HCT116 (cell line): Measurements from ENCODE around the gene TGM4. TPM values are rescaled to one million over a fixed set of nuclear protein-coding genes. Genes with fewer than 3 reads are reported as not detected.

Source experiments
- ATAC-seq: fragments of 200-7000 bp; cut with Tn5 transposase; 2 replicates; pipeline ENCODE4 v1.9.1; 2020; ENCODE audit warnings: mild to moderate bottlenecking, moderate library complexity
- BruUV-seq: library from RNA; stranded (reverse); fragments of 400-500 nt; replicated peaks from 2 replicates; lab custom pipeline; 2021; lab: Mats Ljungman, UMichigan
- CTCF ChIA-PET: fragments of 300-600 bp; sonication (Branson Sonifier 250); formaldehyde crosslinking; loops from one replicate; lab custom pipeline; 2021; ENCODE audit warnings: antibody characterized with exemption; lab: Charles Lee
- POLR2A ChIA-PET: fragments of 300-600, 350-600 bp; sonication (Branson Sonifier 250); formaldehyde crosslinking; loops from one replicate; lab custom pipeline; 2021; ENCODE audit warnings: antibody characterized with exemption; lab: Charles Lee
- RAD21 ChIA-PET, 2 experiments: fragments of 300-600 bp; sonication (Branson Sonifier 250); formaldehyde crosslinking; loops; one replicate each; lab custom pipeline; 2023; ENCODE audit warnings: low total read pairs in 2 of 2; ENCODE audit not compliant: uncharacterized antibody in 2 of 2, unreplicated experiment in 2 of 2, low non-redundant PET in 1 of 2; lab: Charles Lee
- DNase-seq: peaks from one replicate; pipeline ENCODE4 v3.0.0-alpha.2; 2010; ENCODE audit warnings: low read depth, low spot score
- H2AFZ ChIP-seq: fragments of 200-600 bp; shearing (Covaris generic), sonication (generic); 2 replicates; pipeline ENCODE4 v1.6.1; 2017; ENCODE audit warnings: low read depth, mixed run types, mixed read lengths, antibody characterized with exemption, low read length; ENCODE audit not compliant: poor library complexity, severe bottlenecking
- H3K27ac ChIP-seq: 2 replicates; pipeline ENCODE4 v1.5.1; 2012; ENCODE audit warnings: low read depth, low read length
- H3K27me3 ChIP-seq: fragments of 200-600 bp; sonication (generic); 2 replicates; pipeline ENCODE4 v1.6.1; 2016; ENCODE audit warnings: mixed run types, low read length, mixed read lengths; ENCODE audit not compliant: insufficient read depth
- H3K36me3 ChIP-seq, 2 experiments: fragments of 200-500 bp in 1 of 2; fragments of 200-600 bp in 1 of 2; sonication (Bioruptor generic) in 1 of 2; sonication (generic) in 1 of 2; 2 replicates each; pipeline versions ENCODE4 v1.5.1 to v1.6.1; 2014 to 2016; ENCODE audit warnings: low read length in 2 of 2, inconsistent platforms in 1 of 2, mixed read lengths in 1 of 2, mixed run types in 1 of 2; ENCODE audit not compliant: insufficient read depth in 2 of 2, control insufficient read depth in 1 of 2
- H3K4me1 ChIP-seq, 2 experiments: fragments of 200-600 bp in 1 of 2; sonication (generic) in 1 of 2; 2 replicates each; pipeline versions ENCODE4 v1.5.1 to v1.6.1; 2012 to 2017; ENCODE audit warnings: low read length in 2 of 2, inconsistent platforms in 1 of 2, mild to moderate bottlenecking in 1 of 2, mixed read lengths in 1 of 2, mixed run types in 1 of 2, moderate library complexity in 1 of 2; ENCODE audit not compliant: insufficient read depth in 2 of 2, control insufficient read depth in 1 of 2
- H3K4me2 ChIP-seq: fragments of 200-600 bp; sonication (generic); 2 replicates; pipeline ENCODE4 v1.6.1; 2017; ENCODE audit warnings: mixed run types, low read length, mixed read lengths
- H3K4me3 ChIP-seq, 2 experiments: fragments of 200-600 bp in 1 of 2; sonication (generic) in 1 of 2; replicated peaks in 1 of 2; 2 replicates each; pipeline ENCODE4 v1.5.1; 2011 to 2016; ENCODE audit warnings: low read length in 2 of 2, control low read depth in 1 of 2, low read depth in 1 of 2, mild to moderate bottlenecking in 1 of 2, mixed read lengths in 1 of 2, mixed run types in 1 of 2
- H3K79me2 ChIP-seq: fragments of 200-600 bp; sonication (generic); 2 replicates; pipeline ENCODE4 v1.6.1; 2017; ENCODE audit warnings: mild to moderate bottlenecking, mixed run types, low read length, moderate library complexity, mixed read lengths; ENCODE audit not compliant: insufficient read depth
- H3K9ac ChIP-seq: fragments of 200-600 bp; sonication (generic); 2 replicates; pipeline ENCODE4 v1.6.1; 2016; ENCODE audit warnings: low read length, mixed read lengths
- H3K9me2 ChIP-seq: fragments of 200-600 bp; sonication (generic), shearing (Covaris generic); 2 replicates; pipeline ENCODE4 v1.6.1; 2017; ENCODE audit warnings: mixed run types, mild to moderate bottlenecking, moderate library complexity; ENCODE audit not compliant: insufficient read depth
- H3K9me3 ChIP-seq, 2 experiments: fragments of 200-500 bp in 1 of 2; fragments of 200-600 bp in 1 of 2; sonication (Bioruptor generic) in 1 of 2; sonication (generic) in 1 of 2; 2 replicates each; pipeline ENCODE4 v1.6.1; 2014 to 2017; ENCODE audit warnings: low read length in 2 of 2, mixed read lengths in 2 of 2, inconsistent platforms in 1 of 2, low read depth in 1 of 2, mild to moderate bottlenecking in 1 of 2, mixed run types in 1 of 2, moderate library complexity in 1 of 2; ENCODE audit not compliant: control insufficient read depth in 1 of 2, insufficient read depth in 1 of 2
- H4K20me1 ChIP-seq: fragments of 200-600 bp; sonication (generic), shearing (Covaris generic); 2 replicates; pipeline ENCODE4 v1.6.1; 2017; ENCODE audit warnings: mixed run types, mild to moderate bottlenecking, moderate library complexity; ENCODE audit not compliant: insufficient read depth
- ATF3 ChIP-seq: IDR thresholded peaks from 2 replicates; pipeline ENCODE4 v1.6.1; 2012
- CBX3 ChIP-seq: IDR thresholded peaks from 2 replicates; pipeline ENCODE4 v1.6.1; 2012; ENCODE audit warnings: low read depth
- CEBPB ChIP-seq: IDR thresholded peaks from 2 replicates; pipeline ENCODE4 v1.6.1; 2012; ENCODE audit warnings: low read depth
- EGR1 ChIP-seq: IDR thresholded peaks from 2 replicates; pipeline ENCODE4 v1.6.1; 2012; ENCODE audit warnings: low read depth
- ELF1 ChIP-seq: IDR thresholded peaks from 2 replicates; pipeline ENCODE4 v1.6.1; 2012; ENCODE audit warnings: low read depth, borderline replicate concordance
- EZH2 ChIP-seq: fragments of 200-600 bp; sonication (generic); IDR thresholded peaks from 2 replicates; pipeline ENCODE4 v1.6.1; 2017; ENCODE audit warnings: antibody characterized with exemption, mixed run types
- EZH2phosphoT487 ChIP-seq: fragments of 200-600 bp; IDR thresholded peaks from 2 replicates; pipeline ENCODE4 v1.6.1; 2018; ENCODE audit warnings: antibody characterized with exemption, borderline replicate concordance
- FOSL1 ChIP-seq: IDR thresholded peaks from 2 replicates; pipeline ENCODE4 v1.6.1; 2012; ENCODE audit warnings: low read depth
- POLR2A ChIP-seq: IDR thresholded peaks from 2 replicates; pipeline ENCODE4 v1.7.0; 2011; ENCODE audit warnings: borderline replicate concordance; ENCODE audit not compliant: insufficient read depth, insufficient read length; ENCODE audit errors: extremely low read depth
- POLR2AphosphoS5 ChIP-seq: IDR thresholded peaks from 2 replicates; pipeline ENCODE4 v1.6.1; 2011; ENCODE audit warnings: mild to moderate bottlenecking, low read depth, low read length, moderate library complexity
- RAD21 ChIP-seq: IDR thresholded peaks from 2 replicates; pipeline ENCODE4 v1.6.1; 2012; ENCODE audit warnings: low read depth, mild to moderate bottlenecking
- REST ChIP-seq: IDR thresholded peaks from 2 replicates; pipeline ENCODE4 v1.6.1; 2012; ENCODE audit warnings: low read depth
- SIN3A ChIP-seq: IDR thresholded peaks from 2 replicates; pipeline ENCODE4 v1.6.1; 2012; ENCODE audit warnings: low read depth
- SP1 ChIP-seq: IDR thresholded peaks from 2 replicates; pipeline ENCODE4 v1.6.1; 2012; ENCODE audit warnings: low read depth
- YY1 ChIP-seq: IDR thresholded peaks from 2 replicates; pipeline ENCODE4 v1.6.1; 2011; ENCODE audit warnings: low read length, low read depth, moderate library complexity, mild to moderate bottlenecking; ENCODE audit not compliant: insufficient replicate concordance; ENCODE audit errors: extremely low read depth
- ZBTB33 ChIP-seq: IDR thresholded peaks from 2 replicates; pipeline ENCODE4 v1.6.1; 2011; ENCODE audit warnings: mild to moderate bottlenecking, low read length, moderate library complexity; ENCODE audit not compliant: insufficient replicate concordance; ENCODE audit errors: extremely low read depth
- ZFX ChIP-seq: fragments of 450-650 bp; IDR thresholded peaks from 2 replicates; pipeline ENCODE4 v1.6.1; 2017
- ZNF274 ChIP-seq: fragments of 200-500 bp; sonication (Bioruptor generic); IDR thresholded peaks from 2 replicates; pipeline ENCODE4 v1.6.1; 2014; ENCODE audit warnings: mild to moderate bottlenecking, low read depth, low read length, inconsistent platforms
- intact Hi-C: fragments of 100-400 bp; cut with micrococcal nuclease; formaldehyde crosslinking; loops from 2 replicates; pipeline ENCODE4 v1.10.0; 2022
- total RNA-seq: library from RNA; stranded (reverse); gene quantifications from one replicate; pipeline ENCODE4 v1.2.1, GENCODE V29; 2021; ENCODE audit not compliant: unreplicated experiment
- TF ChIP-seq, protein P1 (sequence below): IDR thresholded peaks from 2 replicates; pipeline ENCODE4 v1.6.1; 2012

TGM4 gene
- total RNA-seq, 1 experiment from 2014 or later, result not detected

DNA sequence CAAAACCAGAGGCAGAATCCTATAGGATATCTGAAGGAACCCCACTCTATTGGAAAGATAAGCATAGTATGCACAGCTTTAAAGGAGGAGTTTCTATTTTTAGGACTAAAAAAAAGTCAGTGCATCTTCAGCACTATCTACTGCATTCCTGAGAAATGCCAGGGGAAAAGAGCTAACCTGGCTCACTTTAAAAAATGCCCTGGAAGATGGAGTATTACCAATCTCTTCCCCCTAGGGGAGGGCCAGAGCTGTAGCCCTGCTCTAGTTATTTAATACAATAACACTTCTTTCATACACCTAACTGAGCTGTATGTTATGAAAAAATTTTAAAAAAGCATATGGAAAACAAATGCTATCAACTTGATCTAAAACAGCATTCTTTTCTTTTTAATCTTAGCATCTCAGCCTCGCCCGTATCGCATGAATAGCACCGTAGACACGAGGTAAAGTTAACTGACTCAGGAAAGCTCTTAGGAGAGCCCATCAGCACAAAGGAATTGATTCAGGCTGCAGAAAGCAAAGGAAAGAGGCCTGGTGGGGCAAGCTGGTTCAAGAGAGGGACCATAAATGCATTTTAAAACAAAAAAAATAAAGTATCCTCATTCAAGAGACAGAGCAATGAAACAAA is 50.2 kb downstream of the TGM4 start:
- Histone ChIP-seq H3K9me2 (no peaks in the 10 kb centered on the region), H3K36me3 (peaks cover 0 to 7% of the 10 kb centered on the region in 2 experiments; a peak in 2 of 4 replicates), H3K27me3 (no peaks in the 10 kb centered on the region), H3K4me1 (no peaks in the 10 kb centered on the region), H3K9me3 (no peaks in the 10 kb centered on the region), H3K27ac (no peak overlapping the region), H2AFZ (no peak overlapping the region), H3K4me2 (no peak overlapping the region), H3K4me3 (no peak overlapping the region), H4K20me1 (no peaks in the 10 kb centered on the region), H3K9ac (no peak overlapping the region), H3K79me2 (no peaks in the 10 kb centered on the region)
- no peak for ATAC-seq
- CTCF ChIA-PET, result interaction anchor here (2.6 kb wide), 1 partner anchor 10 kb away, joined by 11 read pairs; no protein-coding TSS in a partner anchor
- no TSS peak for BruUV-seq
- POLR2A ChIA-PET, result no interaction called here
- no peak for TF ChIP-seq ATF3
- TF ChIP-seq, protein P1, sequence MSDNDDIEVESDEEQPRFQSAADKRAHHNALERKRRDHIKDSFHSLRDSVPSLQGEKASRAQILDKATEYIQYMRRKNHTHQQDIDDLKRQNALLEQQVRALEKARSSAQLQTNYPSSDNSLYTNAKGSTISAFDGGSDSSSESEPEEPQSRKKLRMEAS, result no peak
- TF ChIP-seq CBX3, result no peak
- no peak for TF ChIP-seq SIN3A
- TF ChIP-seq YY1, result no peak
- no peak for TF ChIP-seq FOSL1
- no peak for TF ChIP-seq SP1
- no peak for TF ChIP-seq EZH2phosphoT487
- TF ChIP-seq ZNF274, result no peak
- TF ChIP-seq ELF1, result no peak
- TF ChIP-seq ZBTB33, result no peak
- TF ChIP-seq CEBPB, result no peak
- TF ChIP-seq ZFX, result no peak
- no peak for TF ChIP-seq POLR2AphosphoS5
- TF ChIP-seq REST, result no peak
- TF ChIP-seq EZH2, result no peak
- no peak for TF ChIP-seq EGR1
- no peak for TF ChIP-seq POLR2A
- TF ChIP-seq RAD21, result no peak
- intact Hi-C loops, result no loop called here
- no peak for DNase-seq
- RAD21 ChIA-PET, result no interaction called here
